C4-2B (cell line): ENCODE results near the gene CXCL14.

ENCODE experiments used
- ZFX ChIP-seq: fragments of 450-650 bp; IDR thresholded peaks from 2 replicates; pipeline ENCODE4 v1.6.1; 2017
- TF ChIP-seq, protein P1 (sequence below): fragments of 450-650 bp; conservative IDR thresholded peaks from 2 replicates; pipeline ENCODE4 v1.5.1; 2017; ENCODE audit warnings: mild to moderate bottlenecking

DNA sequence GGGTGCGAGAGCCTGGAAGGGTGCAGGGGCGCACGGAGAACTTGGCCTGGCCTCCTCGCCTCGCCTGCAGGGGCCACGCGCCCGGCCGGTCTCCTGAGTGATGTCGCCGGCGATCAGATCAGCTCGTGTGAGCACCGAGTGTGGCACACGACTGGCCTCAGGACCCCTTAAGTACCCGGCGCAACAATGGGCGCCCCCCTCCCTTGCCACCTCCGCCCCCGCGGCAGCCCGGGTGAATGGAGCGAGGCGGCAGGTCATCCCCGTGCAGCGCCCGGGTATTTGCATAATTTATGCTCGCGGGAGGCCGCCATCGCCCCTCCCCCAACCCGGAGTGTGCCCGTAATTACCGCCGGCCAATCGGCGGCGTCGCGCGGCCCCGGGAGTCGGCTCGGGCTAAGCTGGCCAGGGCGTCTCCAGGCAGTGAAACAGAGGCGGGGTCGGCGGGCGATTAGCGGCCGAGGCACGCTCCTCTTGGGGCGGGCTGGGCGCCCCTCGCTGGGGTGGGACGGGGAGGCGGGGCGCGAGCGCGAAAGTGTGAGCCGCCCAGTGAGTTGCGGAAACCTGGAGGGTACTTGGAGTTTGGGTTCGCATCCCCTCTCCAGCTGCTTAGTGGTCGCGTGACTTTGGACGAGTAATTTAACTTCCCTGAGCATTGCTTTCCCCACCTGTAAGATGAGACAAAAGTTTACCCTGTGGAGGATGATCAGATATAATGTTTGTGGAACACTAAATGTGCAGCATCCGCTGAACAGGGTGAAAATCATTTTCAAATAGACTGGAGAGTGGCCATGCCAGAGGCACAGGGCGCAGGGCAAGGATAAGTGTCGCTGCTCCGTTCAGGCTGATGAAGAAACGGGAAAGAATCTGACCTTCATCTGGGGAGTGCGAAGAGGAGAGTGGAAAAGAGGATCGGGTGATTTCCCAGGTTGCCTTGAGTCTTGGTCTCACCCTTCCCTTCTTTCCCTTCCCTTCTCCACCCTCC lies 42.7 kb downstream of the CXCL14 start, which contains the start of gene NEUROG1:
- TF ChIP-seq, protein P1, sequence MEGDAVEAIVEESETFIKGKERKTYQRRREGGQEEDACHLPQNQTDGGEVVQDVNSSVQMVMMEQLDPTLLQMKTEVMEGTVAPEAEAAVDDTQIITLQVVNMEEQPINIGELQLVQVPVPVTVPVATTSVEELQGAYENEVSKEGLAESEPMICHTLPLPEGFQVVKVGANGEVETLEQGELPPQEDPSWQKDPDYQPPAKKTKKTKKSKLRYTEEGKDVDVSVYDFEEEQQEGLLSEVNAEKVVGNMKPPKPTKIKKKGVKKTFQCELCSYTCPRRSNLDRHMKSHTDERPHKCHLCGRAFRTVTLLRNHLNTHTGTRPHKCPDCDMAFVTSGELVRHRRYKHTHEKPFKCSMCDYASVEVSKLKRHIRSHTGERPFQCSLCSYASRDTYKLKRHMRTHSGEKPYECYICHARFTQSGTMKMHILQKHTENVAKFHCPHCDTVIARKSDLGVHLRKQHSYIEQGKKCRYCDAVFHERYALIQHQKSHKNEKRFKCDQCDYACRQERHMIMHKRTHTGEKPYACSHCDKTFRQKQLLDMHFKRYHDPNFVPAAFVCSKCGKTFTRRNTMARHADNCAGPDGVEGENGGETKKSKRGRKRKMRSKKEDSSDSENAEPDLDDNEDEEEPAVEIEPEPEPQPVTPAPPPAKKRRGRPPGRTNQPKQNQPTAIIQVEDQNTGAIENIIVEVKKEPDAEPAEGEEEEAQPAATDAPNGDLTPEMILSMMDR: no peak
- no peak for TF ChIP-seq ZFX
